Nephron progenitor cell (in vitro differentiated cells): ENCODE data around the gene LCE3B.

Experiments used
- DNase-seq: peaks from one replicate; pipeline ENCODE4 v3.0.0; 2021
- H3K27ac Mint-ChIP-seq: 2 replicates; pipeline ENCODE4 v1.8.0; 2021; ENCODE audit warnings: mild to moderate bottlenecking, moderate library complexity, mixed read lengths
- H3K27me3 Mint-ChIP-seq: 2 replicates; pipeline ENCODE4 v1.8.0; 2021; ENCODE audit warnings: mild to moderate bottlenecking, low read depth, mixed read lengths; ENCODE audit not compliant: poor library complexity
- H3K36me3 Mint-ChIP-seq: 2 replicates; pipeline ENCODE4 v1.8.0; 2021; ENCODE audit warnings: low read depth, mixed read lengths
- H3K4me1 Mint-ChIP-seq: 2 replicates; pipeline ENCODE4 v1.8.0; 2021; ENCODE audit warnings: mixed read lengths
- H3K4me3 Mint-ChIP-seq: 2 replicates; pipeline ENCODE4 v1.8.0; 2021; ENCODE audit warnings: mild to moderate bottlenecking, moderate library complexity, mixed read lengths
- H3K9me3 Mint-ChIP-seq: 2 replicates; pipeline ENCODE4 v1.8.0; 2021; ENCODE audit warnings: mild to moderate bottlenecking, moderate library complexity, mixed read lengths
- TF ChIP-seq, protein P1 (sequence below): fragments of 200-600 bp; sonication (generic); IDR thresholded peaks from 2 replicates; pipeline ENCODE4 v1.5.0; 2021; ENCODE audit warnings: antibody characterized with exemption

The LCE3B gene

DNA sequence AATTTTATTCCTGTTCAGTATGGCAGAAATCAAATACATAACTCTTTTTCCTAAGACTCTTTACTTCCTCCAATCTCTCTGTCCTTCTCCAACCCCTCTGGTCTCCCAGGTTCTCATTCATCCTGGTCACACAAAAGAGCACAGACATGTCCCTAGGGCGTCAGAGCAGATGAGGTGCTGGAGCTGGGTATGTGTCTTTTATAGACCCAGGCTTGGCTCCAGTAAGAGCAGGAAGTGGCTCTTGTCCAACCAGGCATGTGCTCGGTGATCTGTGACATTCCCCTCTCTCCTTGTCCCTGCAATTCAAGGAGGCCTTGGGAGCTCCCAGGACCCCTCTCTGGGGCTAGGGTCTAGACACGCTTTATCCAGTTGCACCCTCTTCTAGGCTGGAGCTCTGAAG lies 31.5 kb downstream of the LCE3B start:
- H3K36me3 Mint-ChIP-seq: no peaks in the 10 kb centered on the region
- no peaks in the 10 kb centered on the region for H3K27me3 Mint-ChIP-seq
- DNase-seq: no peak
- H3K9me3 Mint-ChIP-seq: peaks cover 84% of the 10 kb centered on the region
- H3K4me1 Mint-ChIP-seq: no peaks in the 10 kb centered on the region
- no peak overlapping the region for H3K4me3 Mint-ChIP-seq
- no peak overlapping the region for H3K27ac Mint-ChIP-seq
- TF ChIP-seq, protein P1, sequence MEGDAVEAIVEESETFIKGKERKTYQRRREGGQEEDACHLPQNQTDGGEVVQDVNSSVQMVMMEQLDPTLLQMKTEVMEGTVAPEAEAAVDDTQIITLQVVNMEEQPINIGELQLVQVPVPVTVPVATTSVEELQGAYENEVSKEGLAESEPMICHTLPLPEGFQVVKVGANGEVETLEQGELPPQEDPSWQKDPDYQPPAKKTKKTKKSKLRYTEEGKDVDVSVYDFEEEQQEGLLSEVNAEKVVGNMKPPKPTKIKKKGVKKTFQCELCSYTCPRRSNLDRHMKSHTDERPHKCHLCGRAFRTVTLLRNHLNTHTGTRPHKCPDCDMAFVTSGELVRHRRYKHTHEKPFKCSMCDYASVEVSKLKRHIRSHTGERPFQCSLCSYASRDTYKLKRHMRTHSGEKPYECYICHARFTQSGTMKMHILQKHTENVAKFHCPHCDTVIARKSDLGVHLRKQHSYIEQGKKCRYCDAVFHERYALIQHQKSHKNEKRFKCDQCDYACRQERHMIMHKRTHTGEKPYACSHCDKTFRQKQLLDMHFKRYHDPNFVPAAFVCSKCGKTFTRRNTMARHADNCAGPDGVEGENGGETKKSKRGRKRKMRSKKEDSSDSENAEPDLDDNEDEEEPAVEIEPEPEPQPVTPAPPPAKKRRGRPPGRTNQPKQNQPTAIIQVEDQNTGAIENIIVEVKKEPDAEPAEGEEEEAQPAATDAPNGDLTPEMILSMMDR: no peak

DNA sequence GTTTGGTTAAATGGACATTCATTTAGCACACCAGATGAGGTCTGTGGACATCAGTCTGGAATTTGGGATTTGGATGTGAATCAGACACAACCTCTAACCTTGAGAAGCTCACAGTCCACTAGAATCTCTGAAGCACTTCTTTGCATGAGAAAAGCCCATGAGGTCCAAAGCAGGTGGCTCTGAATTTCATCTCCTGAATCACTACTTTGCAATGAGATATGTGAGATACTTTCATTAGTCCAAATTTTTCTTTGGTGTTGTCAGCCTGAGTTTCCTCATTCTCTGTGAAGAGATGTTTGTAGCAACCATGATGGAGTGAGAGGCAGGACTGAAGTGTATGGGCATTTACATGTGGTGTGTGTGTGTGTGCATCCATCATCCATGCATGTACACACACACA lies 33.0 kb downstream of the LCE3B start:
- Mint-ChIP-seq H3K4me1 (no peaks in the 10 kb centered on the region), H3K27me3 (no peaks in the 10 kb centered on the region), H3K27ac (no peak overlapping the region), H3K36me3 (no peaks in the 10 kb centered on the region), H3K9me3 (peaks cover 87% of the 10 kb centered on the region), H3K4me3 (no peak overlapping the region)
- TF ChIP-seq, protein P1: no peak
- no peak for DNase-seq

DNA sequence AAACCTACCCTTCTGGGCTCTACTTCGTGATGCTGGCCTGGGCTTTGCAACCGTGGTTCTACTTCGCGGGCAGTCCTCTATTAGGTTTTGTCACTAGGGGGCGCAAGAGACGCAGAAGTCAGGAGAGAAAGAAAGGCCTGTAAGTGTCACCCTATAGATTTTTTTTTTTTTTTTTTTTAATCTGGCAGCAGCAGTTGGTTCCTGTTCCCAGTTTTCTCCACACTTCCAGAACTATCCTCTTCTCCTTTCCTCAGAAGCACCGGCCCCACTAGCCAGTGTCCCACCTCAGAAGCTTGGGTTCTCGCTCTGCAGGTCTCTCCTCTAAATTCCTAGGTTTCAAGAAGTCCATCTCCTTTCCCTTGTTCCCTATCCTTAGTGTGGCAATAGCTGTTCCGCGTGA lies 40.5 kb downstream of the LCE3B start:
- Mint-ChIP-seq H3K4me1 (no peaks in the 10 kb centered on the region), H3K4me3 (no peak overlapping the region), H3K27me3 (no peaks in the 10 kb centered on the region), H3K36me3 (no peaks in the 10 kb centered on the region), H3K27ac (no peak overlapping the region), H3K9me3 (peaks cover 85% of the 10 kb centered on the region)
- DNase-seq: peak; percentile 12
- TF ChIP-seq, protein P1: peak; percentile 9

DNA sequence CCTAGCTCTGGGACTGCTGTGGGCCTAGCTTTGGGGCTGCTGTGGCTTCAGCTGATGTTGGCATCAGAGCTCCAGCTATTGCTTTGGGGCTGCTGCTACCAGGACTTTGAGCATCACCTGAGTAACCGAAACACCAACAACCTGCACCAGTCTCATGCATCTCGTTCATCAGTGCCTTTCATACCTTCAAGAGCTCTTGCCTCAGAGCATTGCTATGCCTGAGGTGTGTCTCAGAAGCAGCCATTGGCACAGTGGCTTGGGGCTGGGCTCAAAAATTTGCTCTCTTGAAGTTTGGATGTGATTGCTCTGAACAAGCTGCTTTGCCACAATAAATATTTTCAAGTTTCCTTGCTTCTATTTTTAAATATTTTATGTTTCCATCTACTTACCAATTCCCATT lies 42.8 kb downstream of the LCE3B start:
- DNase-seq: no peak
- H3K27ac Mint-ChIP-seq: no peak overlapping the region
- H3K9me3 Mint-ChIP-seq: peaks cover 80% of the 10 kb centered on the region
- no peaks in the 10 kb centered on the region for H3K4me1 Mint-ChIP-seq
- H3K36me3 Mint-ChIP-seq: no peaks in the 10 kb centered on the region
- TF ChIP-seq, protein P1: no peak
- H3K4me3 Mint-ChIP-seq: no peak overlapping the region
- no peaks in the 10 kb centered on the region for H3K27me3 Mint-ChIP-seq

DNA sequence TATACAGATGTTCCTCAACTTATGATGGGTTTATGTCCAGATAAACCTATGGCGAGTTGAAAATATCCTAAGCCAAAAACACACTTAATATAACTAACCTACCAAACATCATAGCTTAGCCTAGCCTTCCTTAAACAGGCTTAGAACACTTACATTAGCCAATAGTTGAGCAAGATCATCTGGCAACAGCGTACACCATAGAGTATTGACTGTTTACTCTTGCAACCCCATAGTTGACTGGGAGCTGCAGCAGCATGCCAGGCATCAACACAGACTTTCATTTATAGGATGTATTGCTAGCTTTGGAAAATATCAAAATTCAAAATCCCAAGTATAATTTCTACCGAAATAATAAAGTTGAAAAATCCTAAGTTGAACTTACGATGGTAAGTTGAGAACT lies 44.1 kb downstream of the LCE3B start:
- no peak overlapping the region for H3K4me3 Mint-ChIP-seq
- TF ChIP-seq, protein P1: no peak
- H3K27ac Mint-ChIP-seq: no peak overlapping the region
- no peaks in the 10 kb centered on the region for H3K27me3 Mint-ChIP-seq
- no peaks in the 10 kb centered on the region for H3K4me1 Mint-ChIP-seq
- no peaks in the 10 kb centered on the region for H3K36me3 Mint-ChIP-seq
- H3K9me3 Mint-ChIP-seq: peaks cover 82% of the 10 kb centered on the region
- no peak for DNase-seq

DNA sequence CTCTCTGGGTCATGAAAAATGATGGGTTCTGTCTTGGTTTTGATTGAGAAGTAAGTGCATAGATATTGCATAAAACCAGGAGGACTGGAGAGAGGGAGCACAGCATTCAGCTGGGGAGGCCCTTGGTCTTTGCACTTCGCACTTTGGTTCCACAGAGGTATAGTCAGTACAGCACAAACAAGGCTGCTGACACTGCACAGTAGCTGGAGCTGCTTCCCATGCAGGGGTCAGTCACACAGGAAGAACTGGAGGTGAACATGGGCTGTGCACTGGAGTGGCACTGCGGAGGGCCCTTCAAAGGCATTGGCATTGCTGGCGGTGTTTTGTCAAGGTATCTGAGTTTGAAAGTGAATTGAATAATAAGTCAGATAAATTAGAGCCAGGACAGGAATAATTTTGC lies 45.0 kb downstream of the LCE3B start:
- no peak overlapping the region for H3K27ac Mint-ChIP-seq
- DNase-seq: no peak
- H3K4me3 Mint-ChIP-seq: no peak overlapping the region
- peaks cover 84% of the 10 kb centered on the region for H3K9me3 Mint-ChIP-seq
- no peaks in the 10 kb centered on the region for H3K36me3 Mint-ChIP-seq
- TF ChIP-seq, protein P1: no peak
- H3K27me3 Mint-ChIP-seq: no peaks in the 10 kb centered on the region
- H3K4me1 Mint-ChIP-seq: no peaks in the 10 kb centered on the region
